HG03103 (cell line): ENCODE measurements around the gene XYLT1.

Experiments
- ATAC-seq: cut with Tn5 transposase; IDR thresholded peaks from one replicate; pipeline ENCODE4 v1.9.1; 2021; ENCODE audit warnings: low read depth; ENCODE audit not compliant: unreplicated experiment

XYLT1 gene

DNA sequence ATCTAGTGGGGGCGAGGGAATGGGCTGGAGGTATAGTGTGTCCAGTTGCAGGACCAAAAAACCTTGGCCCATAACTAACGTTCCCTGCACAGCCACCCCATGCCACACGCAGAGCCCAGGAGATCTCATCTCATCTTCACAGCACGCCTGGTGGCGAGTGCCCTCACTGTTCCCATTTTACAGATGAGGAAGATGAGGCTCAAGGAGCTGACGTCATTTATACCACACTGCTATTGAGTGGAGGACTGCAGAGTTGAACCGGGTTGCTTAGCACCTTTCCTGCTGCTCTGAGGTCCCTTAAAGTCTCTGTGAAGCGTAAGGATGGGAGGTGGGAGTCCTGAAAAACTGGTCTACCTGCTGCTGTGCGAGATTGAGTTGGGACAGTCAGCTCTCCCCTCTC is 172.5 kb downstream of the XYLT1 start:
- no peak for ATAC-seq

DNA sequence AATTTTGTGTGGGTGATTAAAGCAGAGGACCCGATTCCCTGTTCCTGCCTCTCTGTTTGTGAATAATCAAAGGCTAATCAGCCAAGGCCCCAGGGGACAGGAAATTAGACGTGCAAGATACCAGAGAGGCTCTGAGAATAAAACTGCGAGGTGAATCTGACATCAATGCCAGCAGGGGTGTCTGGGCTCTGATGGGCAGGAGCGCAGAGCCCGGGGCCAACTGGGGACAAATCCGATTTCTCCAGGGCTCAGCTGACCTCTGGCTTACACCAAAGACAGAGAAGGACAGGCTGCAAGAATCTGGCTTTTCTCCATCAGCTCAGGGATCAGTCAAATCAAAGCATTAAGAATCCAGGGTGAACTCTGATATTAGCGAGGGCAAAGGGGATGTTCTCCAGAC is 174.3 kb downstream of the XYLT1 start:
- no peak for ATAC-seq

DNA sequence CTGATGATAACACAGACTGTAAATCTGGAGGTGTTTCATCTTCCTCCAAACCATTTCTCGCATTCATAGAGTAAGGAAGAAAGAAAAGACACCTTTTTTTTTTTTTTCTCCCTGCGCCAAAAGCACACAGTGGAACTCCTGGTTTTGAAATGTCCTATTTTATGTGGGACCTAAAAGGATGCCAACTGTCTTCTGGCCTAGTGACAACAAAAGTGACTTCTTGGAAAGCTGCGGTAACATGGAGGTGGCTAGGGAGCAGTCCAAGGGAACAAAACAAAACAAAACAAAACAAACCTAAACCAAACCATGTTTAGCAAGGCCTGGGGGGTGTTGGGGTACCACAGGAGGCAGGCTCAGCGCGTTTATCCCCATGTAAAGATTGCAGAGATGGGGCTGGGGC is 174.8 kb downstream of the XYLT1 start:
- ATAC-seq: no peak

DNA sequence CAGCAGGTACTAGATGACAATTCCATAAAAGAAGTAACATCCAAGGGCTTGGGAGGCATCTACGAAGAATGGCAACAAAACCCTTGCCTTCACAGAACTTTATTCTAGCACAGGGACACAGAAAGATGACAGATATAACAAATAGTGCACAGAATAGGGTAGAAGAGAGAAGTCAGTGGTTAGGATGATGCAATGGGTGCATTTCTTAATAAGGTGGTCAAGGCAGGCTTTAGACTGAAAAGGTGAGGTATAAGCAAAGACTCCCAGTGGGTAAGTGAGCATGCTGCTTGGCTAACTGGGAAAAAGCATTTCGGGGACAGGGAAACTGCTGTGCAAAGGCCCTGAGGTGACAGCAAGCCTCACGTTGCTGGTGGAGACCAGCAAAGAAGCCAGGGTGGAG is 175.9 kb downstream of the XYLT1 start:
- ATAC-seq: no peak

DNA sequence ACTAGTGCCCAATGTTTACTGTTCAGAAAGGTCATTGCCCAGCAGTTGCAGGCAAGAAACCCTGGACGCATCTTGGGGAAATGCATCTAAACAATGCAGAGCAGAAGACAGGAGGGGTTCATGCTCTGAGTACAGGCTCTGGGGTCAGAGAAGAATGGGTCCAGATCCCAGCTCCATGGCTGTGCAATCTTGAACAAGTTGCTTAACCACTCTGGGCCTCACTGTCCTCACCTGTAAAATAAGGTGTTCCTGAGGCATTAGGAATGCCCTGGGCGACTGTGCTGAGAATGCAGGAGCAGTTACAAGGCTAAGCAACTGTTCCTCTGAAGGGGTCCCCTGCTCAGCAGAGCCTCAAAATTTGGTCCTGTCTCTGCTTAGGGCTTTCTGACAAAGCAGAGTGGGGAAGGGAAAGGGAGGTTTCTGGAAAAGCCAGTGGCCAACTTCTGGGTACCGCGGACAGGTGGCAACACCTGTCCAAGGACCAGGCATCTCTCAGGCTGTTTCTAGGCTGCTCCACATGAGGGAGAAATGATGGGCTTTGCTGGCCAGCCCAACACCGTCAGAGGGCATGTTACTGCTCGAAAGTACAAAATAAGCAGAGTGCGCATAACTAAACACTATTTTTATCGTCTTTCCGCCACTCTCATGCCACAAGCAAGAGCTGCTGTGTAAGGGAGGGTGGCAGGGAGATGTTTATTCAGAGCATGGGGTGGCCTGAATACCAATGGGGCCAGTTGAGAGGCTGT is 176.8 kb downstream of the XYLT1 start:
- no peak for ATAC-seq

DNA sequence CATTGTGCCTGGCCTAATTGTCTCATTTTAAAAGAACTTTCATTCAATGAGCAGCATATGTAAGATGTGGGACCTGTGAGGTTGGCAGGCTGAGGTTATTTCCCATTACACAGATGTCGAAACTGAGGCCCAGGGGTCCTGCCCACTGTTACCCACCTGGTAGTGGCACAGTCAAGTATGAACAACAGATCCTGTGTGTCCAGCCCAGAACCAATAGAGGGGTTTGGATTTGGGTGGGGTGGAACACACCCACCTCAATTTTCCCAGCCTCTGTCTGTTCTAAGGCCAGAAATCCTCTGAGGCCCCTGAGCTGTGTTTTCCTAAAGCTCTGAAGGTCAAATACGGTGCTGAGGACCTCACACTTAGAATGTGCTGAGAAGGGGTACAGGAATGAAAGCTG is 179.5 kb downstream of the XYLT1 start:
- no peak for ATAC-seq

DNA sequence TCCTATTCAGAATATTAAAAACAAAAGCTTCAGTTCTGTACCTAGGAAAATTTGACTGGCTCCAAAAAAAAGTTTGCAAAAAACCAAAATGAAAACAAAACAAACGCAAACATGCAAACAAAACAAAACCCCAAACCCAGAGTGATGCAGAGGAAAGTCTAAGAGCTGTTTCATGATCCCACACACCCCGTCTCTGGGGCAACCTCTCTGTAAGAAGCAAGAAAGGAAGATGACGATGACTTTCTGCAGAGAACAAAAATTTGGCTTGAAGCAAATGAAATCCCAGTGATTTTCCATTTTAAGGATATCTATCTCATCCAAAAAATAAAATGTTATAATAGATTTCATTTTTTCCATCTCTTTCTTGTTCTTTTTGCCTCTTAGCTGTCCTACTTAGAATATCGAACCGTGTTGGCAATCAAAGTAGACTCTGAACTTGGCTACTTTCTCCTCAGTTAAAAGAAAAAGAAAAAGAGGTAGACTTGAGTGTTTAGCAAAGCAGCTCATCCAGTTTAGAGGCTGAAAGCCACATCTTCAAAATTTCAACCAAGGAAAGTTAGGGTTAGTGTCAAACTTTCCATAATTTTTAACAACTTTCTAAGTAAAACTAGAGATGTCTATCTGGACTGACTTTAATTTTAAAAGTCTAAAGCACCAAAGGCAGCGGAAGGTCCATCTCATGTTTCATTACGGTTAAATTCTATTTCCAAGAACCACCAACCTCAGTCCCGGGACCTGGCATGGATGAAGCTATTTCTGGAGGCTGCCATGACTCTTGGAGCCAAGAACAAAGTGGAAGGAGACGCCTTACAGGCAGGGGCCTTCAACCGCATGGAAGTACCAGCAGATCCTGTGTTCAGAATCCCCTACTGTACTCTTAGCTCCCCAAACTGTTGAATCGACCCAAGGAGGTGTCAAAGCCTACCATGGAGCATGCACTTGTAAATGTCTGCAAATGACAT is 180.8 kb downstream of the XYLT1 start:
- ATAC-seq: no peak

DNA sequence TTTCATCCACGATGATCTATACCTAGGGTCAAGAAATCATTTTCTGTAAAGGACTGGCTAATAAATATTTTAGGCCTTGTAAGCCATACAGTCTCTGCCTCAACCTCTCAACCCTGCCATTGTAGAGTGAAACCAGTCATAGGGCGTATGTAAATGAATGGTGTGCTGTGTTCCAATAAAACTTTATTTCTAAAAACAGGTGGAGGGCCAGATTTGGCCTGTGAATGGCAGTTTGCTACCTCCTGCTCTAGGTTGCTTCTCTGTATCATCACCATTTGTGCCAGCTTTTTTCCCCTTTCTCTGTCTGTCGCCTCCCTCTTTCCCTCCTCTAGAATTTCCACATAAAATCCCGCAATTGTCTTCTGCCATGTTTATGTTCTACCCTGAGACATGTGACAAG is 181.7 kb downstream of the XYLT1 start:
- no peak for ATAC-seq

DNA sequence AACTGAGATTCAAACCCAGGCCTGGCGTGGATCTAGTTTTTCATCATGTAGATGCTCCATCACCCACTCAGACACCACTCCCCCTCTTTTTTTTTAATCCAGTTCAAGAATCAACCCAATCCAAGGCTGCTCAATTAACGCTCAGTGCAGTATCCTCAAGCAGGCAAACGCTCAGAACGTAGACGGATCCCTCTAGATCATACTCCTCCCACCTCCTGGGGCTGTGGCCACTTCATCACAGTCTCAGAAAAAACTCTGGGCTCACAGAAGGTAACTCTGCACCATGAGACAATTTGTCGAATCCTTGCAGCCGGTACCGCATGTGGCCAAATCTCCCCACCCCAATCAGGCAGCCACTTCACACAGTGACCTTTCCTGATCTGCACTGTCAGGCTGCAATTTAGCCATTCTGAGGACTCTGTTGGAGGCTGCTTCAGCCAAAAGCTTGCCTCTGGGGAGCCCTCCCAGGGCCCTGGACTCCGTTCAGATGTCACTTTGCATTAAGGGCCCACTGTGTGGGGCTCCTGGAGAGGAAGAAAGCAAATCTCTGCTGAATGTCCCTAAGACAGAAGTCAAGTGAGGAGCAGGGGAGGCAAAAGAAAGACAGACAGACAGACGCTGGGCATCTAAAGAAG is 183.5 kb downstream of the XYLT1 start:
- no peak for ATAC-seq

DNA sequence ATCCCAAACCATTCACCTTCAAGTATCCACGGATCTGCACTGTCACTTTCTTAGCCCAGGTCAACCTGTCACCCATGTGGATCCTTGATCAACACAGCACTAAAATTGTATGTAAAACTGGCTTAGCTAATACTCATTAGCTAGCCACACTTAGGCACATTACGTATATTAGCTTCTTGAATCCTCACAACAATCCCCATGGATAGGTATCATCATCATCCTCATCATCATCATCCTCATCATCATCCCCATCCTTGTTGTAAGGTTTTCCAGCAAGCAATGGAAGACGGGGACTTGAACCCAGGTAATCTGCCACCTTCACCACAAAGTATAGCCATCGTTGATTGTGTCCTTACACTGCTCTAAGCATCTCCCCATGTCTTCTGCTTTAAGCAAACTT is 184.3 kb downstream of the XYLT1 start:
- no peak for ATAC-seq

DNA sequence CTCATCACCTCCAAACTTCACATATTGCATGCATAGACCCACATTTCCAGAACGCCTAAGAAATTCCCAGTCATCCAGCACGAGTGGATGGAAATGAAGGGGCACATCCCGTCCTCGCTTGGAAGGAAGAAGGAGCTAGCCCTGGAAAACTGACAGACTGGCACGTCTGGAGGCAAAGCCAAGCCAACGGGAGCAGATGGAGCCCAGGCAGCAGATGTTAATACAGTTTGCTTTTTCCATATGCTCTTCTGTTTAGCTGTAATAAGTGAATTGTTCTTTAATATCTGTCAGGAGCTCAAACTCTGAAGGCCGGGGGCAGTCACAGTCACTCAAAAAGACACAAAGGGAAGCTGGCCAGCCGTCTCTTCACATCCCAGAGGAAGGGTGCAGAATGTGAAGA is 187.7 kb downstream of the XYLT1 start:
- no peak for ATAC-seq

DNA sequence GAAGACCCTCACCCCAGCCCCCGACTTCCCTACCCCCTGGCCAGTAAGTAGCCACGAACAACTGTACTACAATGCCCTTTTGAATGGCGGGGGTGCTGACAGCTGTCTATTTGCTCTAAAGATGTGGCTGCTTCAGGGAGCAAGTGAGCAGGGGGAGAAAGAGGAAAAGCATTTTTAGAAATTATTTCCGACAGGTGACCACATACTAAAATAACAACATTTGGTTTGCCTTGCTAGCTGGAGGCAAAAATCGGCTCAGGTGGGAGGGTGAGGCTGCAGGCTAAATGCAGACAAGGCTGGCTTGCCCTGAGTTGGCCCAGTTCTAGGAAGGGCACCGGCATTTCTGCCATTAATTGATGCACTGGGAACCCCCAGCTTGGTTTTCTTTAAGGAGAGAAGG is 188.5 kb downstream of the XYLT1 start:
- no peak for ATAC-seq

DNA sequence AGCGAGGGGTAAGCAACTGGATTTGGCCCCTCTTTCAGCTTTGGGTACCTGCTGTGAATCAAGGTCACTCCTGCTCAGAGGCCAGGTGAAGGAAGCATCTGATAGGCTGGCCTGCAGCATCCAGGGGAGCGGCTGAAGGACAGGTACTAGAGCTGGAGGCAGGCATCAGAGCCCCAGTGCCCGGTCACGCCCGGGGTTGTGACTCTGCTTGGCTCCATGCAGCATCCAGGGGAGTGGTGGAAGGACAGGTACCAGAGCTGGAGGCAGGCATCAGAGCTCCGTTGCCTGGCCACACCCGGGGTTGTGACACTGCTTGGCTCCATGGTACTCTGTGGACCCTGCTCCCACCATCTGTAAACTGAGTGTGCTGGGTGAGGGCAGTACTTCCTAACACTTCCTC is 189.7 kb downstream of the XYLT1 start:
- ATAC-seq: no peak

DNA sequence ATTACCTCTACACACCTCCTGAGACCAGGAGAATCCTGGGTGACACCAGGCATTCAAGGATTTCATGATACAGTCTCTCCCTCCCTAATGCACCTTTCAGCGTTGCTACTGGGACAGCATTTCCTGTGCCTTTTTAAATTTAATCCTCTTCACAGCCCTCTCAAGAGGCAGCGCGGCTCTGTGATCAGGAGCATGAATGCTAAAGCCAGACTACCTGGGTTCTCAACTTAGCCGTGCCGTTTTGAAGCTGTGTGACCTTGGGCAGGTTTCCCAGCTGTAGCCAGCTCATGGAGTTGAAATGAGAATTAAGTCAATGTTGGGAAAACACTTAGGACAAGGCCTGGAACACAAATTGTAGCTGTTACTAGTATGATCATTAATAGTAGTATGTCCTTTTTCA is 191.8 kb downstream of the XYLT1 start:
- no peak for ATAC-seq

DNA sequence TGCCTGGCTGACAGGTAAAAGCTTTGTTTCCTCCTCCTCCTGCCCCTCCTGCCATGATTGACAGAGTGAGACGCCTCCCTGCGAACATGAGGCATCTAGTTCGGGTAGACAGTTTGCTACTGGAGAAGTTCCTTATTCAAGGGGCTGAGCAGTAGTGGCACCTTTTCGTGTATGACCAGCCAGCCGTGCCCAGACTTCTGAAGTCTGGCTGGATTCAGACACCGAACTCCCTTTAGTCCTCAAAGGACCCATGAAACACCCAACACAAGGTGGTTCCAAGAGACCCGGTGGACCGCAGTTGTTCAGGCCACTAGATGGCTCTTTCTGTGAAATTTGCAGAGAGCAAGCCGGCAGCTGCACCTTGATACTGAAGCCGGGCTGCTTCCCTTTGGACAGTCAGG is 192.8 kb downstream of the XYLT1 start:
- ATAC-seq: no peak

DNA sequence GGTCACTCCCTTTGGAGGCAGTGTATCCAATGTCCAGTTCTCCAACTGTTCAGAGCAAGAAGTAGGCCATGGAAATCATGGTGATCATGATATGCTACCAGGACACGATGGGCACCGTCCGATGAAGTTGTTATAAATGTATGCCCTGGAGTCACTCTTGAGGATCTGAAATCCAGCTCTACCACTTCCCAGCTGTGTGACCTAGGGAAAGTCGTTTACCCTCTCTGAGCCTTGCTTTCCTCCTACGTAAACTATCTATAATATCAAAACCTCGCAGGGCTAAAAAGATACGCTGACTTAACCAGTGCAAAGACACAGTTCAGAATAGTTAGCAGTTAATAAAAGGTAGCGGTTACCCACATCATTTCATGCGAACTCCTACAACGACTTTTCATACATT is 194.2 kb downstream of the XYLT1 start:
- no peak for ATAC-seq

DNA sequence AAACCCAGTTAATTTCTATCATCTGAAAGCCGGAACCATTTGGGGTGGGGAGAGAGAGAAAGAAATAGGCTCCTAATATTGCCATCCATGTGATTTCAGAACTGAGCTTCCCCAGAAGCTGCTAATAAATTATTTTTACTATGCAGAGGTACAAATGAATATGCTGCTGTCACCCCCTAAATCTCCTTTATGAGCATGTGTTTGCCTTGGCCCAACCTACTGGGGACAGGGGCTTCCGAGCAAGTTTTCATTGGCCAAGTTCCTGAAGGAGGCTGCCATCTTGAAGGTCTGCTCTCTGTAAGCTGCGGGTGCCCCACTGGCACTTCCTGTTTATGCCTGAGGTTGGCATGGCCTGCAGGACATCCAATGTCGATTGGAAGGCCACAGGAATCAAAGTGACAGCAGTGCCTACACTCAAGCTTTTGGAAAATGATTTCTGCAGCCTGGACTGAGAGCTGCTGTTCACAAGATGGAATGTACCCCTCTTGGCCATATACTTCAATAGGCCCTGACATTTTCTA is 194.7 kb downstream of the XYLT1 start:
- no peak for ATAC-seq

DNA sequence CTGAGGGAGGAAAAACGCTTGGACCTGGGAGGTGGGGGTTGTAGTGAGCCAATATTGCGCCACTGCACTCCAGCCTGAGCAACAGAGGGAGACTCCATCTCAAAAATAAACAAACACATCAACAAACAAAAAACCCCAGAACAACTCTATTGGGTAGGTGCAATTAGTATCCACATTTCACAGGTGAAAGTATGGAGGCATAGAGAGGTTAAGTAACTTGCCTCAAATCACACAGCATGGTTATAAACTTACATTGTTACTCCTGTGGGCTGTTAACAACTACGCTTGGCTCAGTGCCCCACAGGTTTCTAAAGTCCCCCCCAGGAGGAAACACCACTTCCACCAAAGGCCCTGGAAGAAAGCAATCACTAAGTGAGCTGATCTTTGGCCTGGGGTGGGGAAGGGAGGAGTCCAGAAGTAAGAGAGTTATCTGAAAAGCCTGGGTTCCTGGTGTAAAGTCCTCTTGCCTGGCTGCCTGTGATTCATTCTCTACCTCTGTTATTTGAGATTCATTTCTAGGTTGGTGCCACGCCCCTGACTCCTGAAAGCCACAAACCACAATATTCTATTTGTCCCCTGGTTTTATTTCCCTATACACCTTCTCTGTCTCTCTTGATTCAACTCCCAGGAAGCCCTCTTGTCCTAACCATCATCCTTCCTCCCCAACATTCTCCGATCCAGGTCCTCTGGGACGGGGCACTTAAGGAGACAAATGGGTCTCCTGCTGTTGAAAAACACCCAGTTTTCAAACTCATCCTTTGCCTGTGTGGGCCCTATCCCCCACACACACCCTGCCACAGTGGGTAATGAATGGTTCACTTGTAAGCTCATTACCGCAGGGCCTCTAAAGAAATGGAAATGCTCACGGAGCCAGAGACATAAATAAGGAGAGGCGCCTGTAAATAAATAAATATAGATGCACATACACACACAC is 195.4 kb downstream of the XYLT1 start:
- ATAC-seq: no peak

DNA sequence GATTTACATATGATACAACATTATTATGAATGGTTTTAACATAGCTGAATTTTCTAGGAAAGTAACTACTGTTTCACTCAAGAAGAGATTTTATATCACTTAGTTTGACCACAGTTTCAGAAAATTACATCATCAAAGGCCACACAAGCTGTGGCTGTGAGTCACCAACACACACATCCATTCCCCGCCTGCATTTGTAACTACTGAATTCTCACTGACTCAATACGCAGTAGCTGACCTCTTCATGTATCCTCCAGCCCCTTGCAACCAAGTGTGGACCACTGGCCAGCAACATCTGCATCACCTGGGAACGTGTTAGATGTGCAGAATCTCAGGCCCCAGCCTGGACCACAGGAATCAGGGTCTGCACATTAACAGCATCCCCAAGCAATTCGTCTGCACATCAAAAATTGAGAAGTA is 197.6 kb downstream of the XYLT1 start:
- ATAC-seq: no peak

DNA sequence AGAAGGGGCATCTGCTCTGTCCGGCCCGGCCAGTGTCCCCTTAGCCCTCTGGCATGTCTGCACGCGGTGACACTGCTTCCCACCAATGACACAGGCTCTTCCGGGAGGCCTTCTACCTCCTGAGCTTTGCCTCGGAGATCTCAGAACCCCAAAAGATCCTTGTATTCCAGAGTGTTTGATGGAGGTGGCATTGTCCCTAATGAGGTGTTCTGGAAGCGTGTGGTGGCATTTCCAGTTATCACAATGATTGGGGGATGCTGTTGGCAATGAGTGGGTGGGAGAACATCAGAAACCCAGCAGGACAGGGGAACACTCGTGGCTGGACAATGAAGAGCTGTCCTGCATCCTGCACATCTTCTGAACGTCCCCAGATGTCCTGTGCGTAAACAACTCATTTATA is 198.0 kb downstream of the XYLT1 start:
- no peak for ATAC-seq
